H1 (cell line): ENCODE measurements around the gene FBH1. TPM values are rescaled to one million over a fixed set of nuclear protein-coding genes. Genes with fewer than 3 reads are reported as not detected.

Experiments used
- CTCF ChIA-PET: fragments of 300-600 bp; sonication (Branson Sonifier 250); formaldehyde crosslinking; loops from one replicate; lab custom pipeline; 2021; ENCODE audit not compliant: partially characterized antibody; lab: Charles Lee
- POLR2A ChIA-PET: fragments of 300-600 bp; sonication (Branson Sonifier 250); formaldehyde crosslinking; loops from one replicate; lab custom pipeline; 2021; ENCODE audit warnings: inconsistent platforms; ENCODE audit not compliant: partially characterized antibody; lab: Charles Lee
- DNase-seq, 2 experiments: peaks; one replicate each; pipeline versions ENCODE4 v3.0.0 to v3.0.0-alpha.2; 2010 to 2022; ENCODE audit warnings: low spot score in 2 of 2, low read depth in 1 of 2, mixed read lengths in 1 of 2
- FAIRE-seq: peaks from 2 replicates; lab custom pipeline; 2011; peaks lifted over from hg19 to GRCh38; lab: Jason Lieb, UNC
- H2AFZ ChIP-seq: 2 replicates; pipeline ENCODE4 v1.8.1; 2012; ENCODE audit warnings: low read length, inconsistent platforms
- H2AK5ac ChIP-seq: 2 replicates; pipeline ENCODE4 v1.6.1; 2013; ENCODE audit warnings: low read depth, low read length
- H2BK120ac ChIP-seq: replicated peaks from 2 replicates; pipeline ENCODE3; 2013; ENCODE audit warnings: low read depth, low read length, inconsistent platforms
- H2BK12ac ChIP-seq: 2 replicates; pipeline ENCODE4 v1.6.1; 2013; ENCODE audit warnings: low read depth, low read length
- H2BK15ac ChIP-seq: 2 replicates; pipeline ENCODE4 v1.6.1; 2013; ENCODE audit warnings: low read length
- H2BK20ac ChIP-seq: 2 replicates; pipeline ENCODE4 v1.6.1; 2013; ENCODE audit warnings: low read length
- H2BK5ac ChIP-seq: 2 replicates; pipeline ENCODE4 v1.6.1; 2013; ENCODE audit warnings: low read depth, low read length
- H3K14ac ChIP-seq: 2 replicates; pipeline ENCODE4 v1.6.1; 2013; ENCODE audit warnings: inconsistent platforms; ENCODE audit not compliant: insufficient read length
- H3K18ac ChIP-seq: 2 replicates; pipeline ENCODE4 v1.6.1; 2013; ENCODE audit warnings: low read length; ENCODE audit errors: extremely low read depth
- H3K23ac ChIP-seq: 2 replicates; pipeline ENCODE4 v1.6.1; 2013; ENCODE audit warnings: inconsistent platforms; ENCODE audit not compliant: insufficient read length
- H3K23me2 ChIP-seq: 2 replicates; pipeline ENCODE4 v1.6.1; 2013; ENCODE audit warnings: low read depth, low read length
- H3K27ac ChIP-seq: 2 replicates; pipeline ENCODE4 v1.6.1; 2011; ENCODE audit warnings: low read depth, low read length, inconsistent platforms
- H3K27me3 ChIP-seq, 4 experiments: replicated peaks in 1 of 4; 1 replicate in 1 of 4; 2 replicates in 3 of 4; pipeline versions ENCODE4 v1.6.1 to v1.8.1; 2011 to 2013; ENCODE audit warnings: low read length in 3 of 4, mild to moderate bottlenecking in 3 of 4, inconsistent platforms in 2 of 4, mixed read lengths in 2 of 4, moderate library complexity in 1 of 4; ENCODE audit not compliant: control insufficient read depth in 3 of 4, insufficient read depth in 3 of 4; ENCODE audit errors: extremely low read depth in 1 of 4
- H3K36me3 ChIP-seq, 4 experiments: 2 replicates each; pipeline versions ENCODE4 v1.6.1 to v1.8.1; 2011 to 2013; ENCODE audit warnings: mild to moderate bottlenecking in 4 of 4, low read length in 3 of 4, moderate library complexity in 2 of 4, control low read depth in 1 of 4, inconsistent platforms in 1 of 4; ENCODE audit not compliant: insufficient read depth in 4 of 4, control insufficient read depth in 2 of 4
- H3K4ac ChIP-seq: replicated peaks from 2 replicates; pipeline ENCODE3; 2013; ENCODE audit warnings: low read length, low read depth, mixed read lengths, inconsistent platforms; ENCODE audit not compliant: insufficient read length
- H3K4me1 ChIP-seq, 4 experiments: replicated peaks in 1 of 4; 1 replicate in 1 of 4; 2 replicates in 3 of 4; pipeline versions ENCODE4 v1.6.1 to v1.8.1; 2011 to 2013; ENCODE audit warnings: low read length in 3 of 4, inconsistent platforms in 2 of 4, mixed read lengths in 1 of 4; ENCODE audit not compliant: insufficient read depth in 4 of 4, control insufficient read depth in 3 of 4
- H3K4me2 ChIP-seq, 2 experiments: 2 replicates each; pipeline versions ENCODE4 v1.6.1 to v1.8.1; 2011 to 2013; ENCODE audit warnings: low read depth in 2 of 2, low read length in 2 of 2, control low read depth in 1 of 2, inconsistent platforms in 1 of 2, mild to moderate bottlenecking in 1 of 2; ENCODE audit not compliant: insufficient read depth in 1 of 2
- H3K4me3 ChIP-seq, 4 experiments: fragments of 200-600, 300-600 bp in 1 of 4; sonication (generic), shearing (Covaris generic), sonication (Bioruptor Twin) in 1 of 4; 2 replicates each; pipeline versions ENCODE4 v1.5.1 to v1.8.1; 2011 to 2016; ENCODE audit warnings: low read length in 4 of 4, low read depth in 3 of 4, control low read depth in 2 of 4, inconsistent platforms in 2 of 4, mild to moderate bottlenecking in 2 of 4, mixed read lengths in 1 of 4, moderate library complexity in 1 of 4; ENCODE audit not compliant: insufficient read depth in 2 of 4; ENCODE audit errors: extremely low read depth in 1 of 4
- H3K56ac ChIP-seq: replicated peaks from 2 replicates; pipeline ENCODE3; 2013; ENCODE audit warnings: low read depth, mild to moderate bottlenecking, mixed read lengths, low read length, inconsistent platforms; ENCODE audit not compliant: insufficient read length
- H3K79me1 ChIP-seq: 2 replicates; pipeline ENCODE4 v1.6.1; 2013; ENCODE audit warnings: low read depth, low read length, control low read depth
- H3K79me2 ChIP-seq, 2 experiments: 2 replicates each; pipeline versions ENCODE4 v1.6.1 to v1.8.1; 2012 to 2013; ENCODE audit warnings: low read length in 2 of 2, mild to moderate bottlenecking in 2 of 2, inconsistent platforms in 1 of 2; ENCODE audit not compliant: insufficient read depth in 2 of 2, control insufficient read depth in 1 of 2
- H3K9ac ChIP-seq, 4 experiments: replicated peaks in 1 of 4; 1 replicate in 1 of 4; 2 replicates in 3 of 4; pipeline versions ENCODE4 v1.6.1 to v1.8.1; 2011 to 2013; ENCODE audit warnings: low read depth in 3 of 4, low read length in 3 of 4, control low read depth in 2 of 4, mild to moderate bottlenecking in 2 of 4, moderate library complexity in 2 of 4, inconsistent platforms in 1 of 4; ENCODE audit errors: extremely low read depth in 1 of 4
- H3K9me3 ChIP-seq, 2 experiments: 2 replicates each; pipeline versions ENCODE4 v1.6.1 to v1.8.1; 2012 to 2013; ENCODE audit warnings: mild to moderate bottlenecking in 2 of 2, moderate library complexity in 2 of 2, control low read depth in 1 of 2, inconsistent platforms in 1 of 2, low read depth in 1 of 2, low read length in 1 of 2, mixed read lengths in 1 of 2; ENCODE audit not compliant: insufficient read depth in 2 of 2
- H4K20me1 ChIP-seq, 2 experiments: replicated peaks in 1 of 2; 2 replicates each; pipeline versions ENCODE3 to v1.8.1; 2011 to 2013; ENCODE audit warnings: inconsistent platforms in 2 of 2, low read length in 2 of 2, mild to moderate bottlenecking in 1 of 2; ENCODE audit not compliant: insufficient read depth in 2 of 2, control insufficient read depth in 1 of 2
- H4K5ac ChIP-seq: 2 replicates; pipeline ENCODE4 v1.6.1; 2013; ENCODE audit warnings: low read length, low read depth, mixed read lengths, inconsistent platforms; ENCODE audit not compliant: insufficient read length
- H4K8ac ChIP-seq: 2 replicates; pipeline ENCODE4 v1.8.0; 2013; ENCODE audit warnings: mild to moderate bottlenecking, moderate library complexity, low read length, inconsistent platforms; ENCODE audit not compliant: insufficient read depth; ENCODE audit errors: extremely low read depth
- H4K91ac ChIP-seq: replicated peaks from 2 replicates; pipeline ENCODE3; 2013; ENCODE audit warnings: low read length, mixed read lengths, inconsistent platforms; ENCODE audit not compliant: insufficient read length
- EZH2 ChIP-seq: fragments of 200-600 bp; sonication (generic); IDR thresholded peaks from 2 replicates; pipeline ENCODE4 v1.7.1; 2012; ENCODE audit warnings: low read depth, mild to moderate bottlenecking, moderate library complexity, low read length, inconsistent platforms; ENCODE audit not compliant: severe bottlenecking
- WGBS, 2 experiments: shearing (Covaris generic) in 1 of 2; methylation state at CpG; one replicate each; pipeline versions ENCODE4 v1.1.6 to v1.1.7; 2013 to 2015; ENCODE audit warnings: low lambda C conversion rate in 2 of 2, mixed read lengths in 2 of 2, inconsistent platforms in 1 of 2, low coverage in 1 of 2, missing lambda C conversion rate in 1 of 2; ENCODE audit not compliant: insufficient replicate concordance in 2 of 2, insufficient coverage in 1 of 2, insufficient read length in 1 of 2; ENCODE audit errors: extremely low coverage in 1 of 2, missing lambda C conversion rate in 1 of 2; 5-methylcytosine and 5-hydroxymethylcytosine counted together
- polyA plus RNA-seq, 7 experiments: library from polyadenylated mRNA; depleted of rRNA in 3 of 7; stranded (reverse) in 5 of 7; unstranded in 2 of 7; fragments of >200 nt in 5 of 7; fragments of 200-250 nt in 2 of 7; gene quantifications; 1 replicate in 5 of 7; 2 replicates in 1 of 7; 4 replicates in 1 of 7; pipeline versions ENCODE4 v1.2.1 to v1.2.3, GENCODE V29; 2011 to 2013; ENCODE audit warnings: missing spikeins in 2 of 7, mixed read lengths in 2 of 7
- total RNA-seq: library from RNA; stranded (reverse); fragmentation: NEBNext Ultra II Directional; extraction: Animal tissue kit (Norgen Biotek cat#: 25700); gene quantifications from 2 replicates; pipeline ENCODE4 v1.2.1, GENCODE V29; 2021
- TF ChIP-seq, protein P1 (sequence below): IDR thresholded peaks from 2 replicates; pipeline ENCODE4 v1.6.1; 2012; ENCODE audit warnings: inconsistent platforms

The FBH1 gene
- total and polyA plus RNA-seq, 2 of the 8 experiments (the other 6 are each of a cell fraction or from before 2014, with no cell fraction given), result 31.1 to 51.8 TPM

DNA sequence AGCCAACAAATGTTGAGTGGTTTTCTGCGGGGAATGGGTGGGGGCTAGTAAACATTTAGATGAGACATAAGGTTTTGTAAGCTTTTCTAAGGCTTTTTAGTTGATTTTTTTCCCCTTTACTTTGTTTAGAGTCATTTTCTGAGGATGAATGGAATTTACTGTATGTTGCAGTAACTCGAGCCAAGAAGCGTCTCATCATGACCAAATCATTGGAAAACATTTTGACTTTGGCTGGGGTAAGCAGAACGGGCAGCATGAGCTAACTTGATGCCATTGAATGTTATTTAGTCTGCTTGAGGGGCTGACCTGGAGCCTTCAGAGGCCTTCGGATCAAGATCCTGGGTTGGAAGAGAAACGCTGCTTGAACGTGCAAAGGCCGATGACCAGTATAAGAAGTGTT, 37.3 kb downstream of the FBH1 start:
- no peaks in the 10 kb centered on the region for H3K4me1 ChIP-seq
- no peak for DNase-seq
- no peak overlapping the region for H3K18ac ChIP-seq
- H3K23ac ChIP-seq, result no peak overlapping the region
- 89% methylated on average over 8 of the region's 8 CpGs; no CpG with 5 or more reads in 1 of the 2 experiments for WGBS, 2 experiments
- no peak overlapping the region for H2BK20ac ChIP-seq
- peaks cover 34 to 73% (median 58%) of the 10 kb centered on the region in 4 experiments for H3K36me3 ChIP-seq
- no peak overlapping the region for H2BK12ac ChIP-seq
- H2AFZ ChIP-seq, result no peak overlapping the region
- H2AK5ac ChIP-seq, result no peak overlapping the region
- H4K8ac ChIP-seq, result no peak overlapping the region
- H3K4ac ChIP-seq, result no peak overlapping the region
- H3K79me2 ChIP-seq, result no peaks in the 10 kb centered on the region
- no peak overlapping the region for H3K14ac ChIP-seq
- no peaks in the 10 kb centered on the region for H3K27me3 ChIP-seq
- H2BK5ac ChIP-seq, result no peak overlapping the region
- CTCF ChIA-PET, result no interaction called here
- H3K56ac ChIP-seq, result no peak overlapping the region
- no peaks in the 10 kb centered on the region for H3K9me3 ChIP-seq
- H4K20me1 ChIP-seq, result peaks cover 0 to 2% of the 10 kb centered on the region in 2 experiments
- H4K91ac ChIP-seq, result no peak overlapping the region
- no peaks in the 10 kb centered on the region for H3K79me1 ChIP-seq
- POLR2A ChIA-PET, result no interaction called here
- H3K4me2 ChIP-seq, result no peak overlapping the region
- no peak overlapping the region for H3K4me3 ChIP-seq
- no peak for TF ChIP-seq EZH2
- TF ChIP-seq, protein P1, sequence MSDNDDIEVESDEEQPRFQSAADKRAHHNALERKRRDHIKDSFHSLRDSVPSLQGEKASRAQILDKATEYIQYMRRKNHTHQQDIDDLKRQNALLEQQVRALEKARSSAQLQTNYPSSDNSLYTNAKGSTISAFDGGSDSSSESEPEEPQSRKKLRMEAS, result no peak
- no peak overlapping the region for H3K9ac ChIP-seq
- no peak for FAIRE-seq
- H2BK15ac ChIP-seq, result no peak overlapping the region
- no peaks in the 10 kb centered on the region for H3K23me2 ChIP-seq
- no peak overlapping the region for H3K27ac ChIP-seq
- no peak overlapping the region for H4K5ac ChIP-seq
- H2BK120ac ChIP-seq, result no peak overlapping the region
